ENCODE data around the gene TMEM42.
"Not testable (repeated sequence)": the region's sequence is repeated elsewhere in the genome, so short reads cannot be mapped to it uniquely, and the experiment has no call there.

Gene TMEM42

DNA sequence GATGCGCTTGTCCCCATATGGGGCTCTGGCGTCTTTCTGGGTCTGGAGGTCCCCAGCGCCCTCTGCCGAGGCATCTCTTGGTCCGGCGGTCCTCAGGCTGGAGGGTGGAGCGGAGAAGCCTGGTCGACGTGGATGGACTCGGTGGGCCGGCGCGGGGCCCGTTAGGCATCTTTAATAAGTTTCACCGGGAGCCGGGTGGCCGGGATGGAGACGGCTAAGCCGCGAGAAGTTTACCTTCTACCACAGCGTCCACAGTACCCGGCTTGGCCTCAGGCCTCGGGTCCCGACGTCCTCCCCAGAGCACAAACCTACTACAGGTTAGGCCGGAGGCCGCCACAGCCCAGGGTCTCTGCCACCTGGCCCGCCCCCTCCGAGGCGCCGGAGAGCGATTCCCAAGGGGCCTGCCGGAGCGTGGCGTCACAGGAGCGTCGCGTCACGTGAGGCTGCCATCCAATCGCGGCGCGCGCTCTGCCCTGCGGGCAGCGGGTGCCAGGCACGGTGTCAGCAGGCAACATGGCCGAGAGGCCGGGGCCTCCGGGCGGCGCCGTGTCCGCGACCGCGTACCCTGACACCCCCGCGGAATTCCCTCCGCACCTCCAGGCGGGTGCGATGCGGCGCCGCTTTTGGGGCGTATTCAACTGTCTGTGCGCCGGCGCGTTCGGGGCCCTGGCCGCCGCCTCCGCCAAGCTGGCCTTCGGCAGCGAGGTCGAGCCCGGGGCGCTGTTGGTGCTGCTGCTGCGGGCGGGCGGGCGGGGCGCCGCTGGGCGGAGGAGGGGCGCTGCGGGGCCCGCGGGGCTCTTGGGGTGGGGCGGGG is at the start of gene TMEM42:
TSS of gene TMEM42 (plus strand) at position 501 of the 814 bp plus-strand sequence. CDS start at position 514, 13 bp downstream.
- DNase-seq = peak; percentile 94

DNA sequence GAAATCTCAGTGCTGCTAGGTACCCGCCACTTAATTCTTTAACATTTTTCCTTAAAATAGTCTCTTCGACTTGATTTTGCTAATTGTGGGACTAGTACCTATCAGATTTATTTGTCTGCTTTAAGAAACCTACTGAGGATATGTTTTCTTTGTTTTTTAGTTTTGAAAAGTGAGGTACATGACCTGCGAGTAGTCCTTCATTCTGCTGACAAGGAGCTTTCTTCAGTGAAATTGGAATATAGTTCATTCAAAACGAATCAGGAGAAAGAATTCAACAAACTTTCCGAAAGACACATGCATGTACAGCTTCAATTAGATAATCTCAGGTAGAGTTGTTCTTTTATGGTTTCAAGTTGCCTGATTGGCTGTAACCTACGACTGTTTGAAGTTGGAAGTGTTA is 47.0 kb upstream of the TMEM42 start:
- no peak for DNase-seq

GRCh38 chr3:44816334-44816733 is 45.4 kb upstream of the TMEM42 start:
- not testable (repeated sequence) for DNase-seq

DNA sequence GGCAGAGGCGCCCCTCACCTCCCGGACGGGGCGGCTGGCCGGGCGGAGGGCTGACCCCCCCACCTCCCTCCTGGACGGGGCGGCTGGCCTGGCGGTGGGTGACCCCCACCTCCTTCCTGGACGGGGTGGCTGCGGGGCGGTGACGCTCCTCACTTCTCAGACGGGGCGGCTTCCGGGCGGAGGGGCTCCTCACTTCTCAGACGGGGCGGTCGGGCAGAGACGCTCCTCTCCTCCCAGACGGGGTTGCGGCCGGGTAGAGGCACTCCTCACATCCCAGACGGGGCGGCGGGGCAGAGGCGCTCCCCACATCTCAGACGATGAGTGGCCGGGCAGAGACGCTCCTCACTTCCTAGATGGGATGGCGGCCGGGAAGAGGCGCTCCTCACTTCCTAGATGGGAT is 40.5 kb upstream of the TMEM42 start:
- not testable (repeated sequence) for DNase-seq

GRCh38 chr3:44825264-44825925 is 36.3 kb upstream of the TMEM42 start:
- DNase-seq = no peak

- DNase-seq = no peak
Observed at GRCh38 chr3:44827196-44827595, 34.5 kb upstream of the TMEM42 start.

DNA sequence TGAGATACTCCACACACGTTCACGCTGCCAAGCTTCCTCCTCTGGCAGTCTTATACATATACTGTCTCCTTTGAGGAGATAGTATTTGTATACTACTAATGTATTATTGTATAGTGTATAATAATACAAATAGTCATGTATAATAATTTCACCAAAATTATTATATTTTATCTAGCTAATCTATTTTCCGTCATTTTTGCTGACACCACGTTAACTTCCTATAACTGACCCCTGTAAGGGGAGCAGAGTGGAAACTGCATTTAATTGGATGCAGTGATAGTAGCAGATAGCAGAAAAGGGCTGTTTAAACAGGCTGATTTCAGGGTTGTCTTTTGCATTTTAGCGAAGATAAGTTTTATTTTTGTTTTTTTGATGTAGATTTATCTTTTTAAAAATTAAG is 30.5 kb upstream of the TMEM42 start:
- DNase-seq = no peak

GRCh38 chr3:44832032-44832431 is 29.7 kb upstream of the TMEM42 start:
- no peak for DNase-seq

GRCh38 chr3:44832965-44833364 is 28.7 kb upstream of the TMEM42 start:
- no peak for DNase-seq

DNA sequence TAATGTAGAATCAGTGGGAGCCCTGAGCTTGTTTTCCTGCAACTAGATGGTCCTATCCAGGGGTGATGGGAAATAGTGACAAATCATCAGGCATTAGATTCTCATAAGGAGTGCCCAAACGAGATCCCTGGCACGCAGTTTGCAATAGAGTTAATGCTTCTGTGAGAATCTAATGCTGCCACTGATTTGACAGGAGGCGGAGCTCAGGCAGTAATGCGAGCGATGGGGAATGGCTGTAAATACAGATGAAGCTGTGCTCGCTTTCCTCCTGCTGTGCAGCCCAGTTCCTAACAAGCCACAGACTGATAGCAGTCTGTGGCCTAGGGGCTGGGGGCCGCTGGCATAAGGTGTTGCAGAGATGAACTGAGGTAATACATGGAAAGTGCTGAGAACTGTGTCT is 28.3 kb upstream of the TMEM42 start:
- no peak for DNase-seq

- no peak for DNase-seq
Observed at GRCh38 chr3:44835684-44836083, 26.0 kb upstream of the TMEM42 start.

DNA sequence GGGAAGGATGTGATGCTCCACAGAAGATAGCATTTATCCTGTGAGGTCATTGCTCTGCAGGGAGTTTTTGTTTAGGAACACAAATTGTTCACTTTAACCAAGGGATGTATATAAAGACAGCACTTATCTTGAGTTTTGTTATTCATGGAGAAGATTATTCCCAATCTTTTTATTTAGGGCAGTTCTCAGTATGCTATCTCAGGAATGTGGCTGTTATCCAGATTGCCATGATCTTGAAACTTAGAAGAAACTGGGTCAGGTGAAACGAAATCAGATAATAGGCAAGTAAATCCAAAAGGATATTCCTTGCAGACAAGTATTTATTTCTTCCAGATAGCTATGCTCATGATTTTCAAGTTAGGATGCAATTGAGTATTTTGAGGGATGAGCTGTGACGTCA is 19.3 kb upstream of the TMEM42 start:
- no peak for DNase-seq

DNA sequence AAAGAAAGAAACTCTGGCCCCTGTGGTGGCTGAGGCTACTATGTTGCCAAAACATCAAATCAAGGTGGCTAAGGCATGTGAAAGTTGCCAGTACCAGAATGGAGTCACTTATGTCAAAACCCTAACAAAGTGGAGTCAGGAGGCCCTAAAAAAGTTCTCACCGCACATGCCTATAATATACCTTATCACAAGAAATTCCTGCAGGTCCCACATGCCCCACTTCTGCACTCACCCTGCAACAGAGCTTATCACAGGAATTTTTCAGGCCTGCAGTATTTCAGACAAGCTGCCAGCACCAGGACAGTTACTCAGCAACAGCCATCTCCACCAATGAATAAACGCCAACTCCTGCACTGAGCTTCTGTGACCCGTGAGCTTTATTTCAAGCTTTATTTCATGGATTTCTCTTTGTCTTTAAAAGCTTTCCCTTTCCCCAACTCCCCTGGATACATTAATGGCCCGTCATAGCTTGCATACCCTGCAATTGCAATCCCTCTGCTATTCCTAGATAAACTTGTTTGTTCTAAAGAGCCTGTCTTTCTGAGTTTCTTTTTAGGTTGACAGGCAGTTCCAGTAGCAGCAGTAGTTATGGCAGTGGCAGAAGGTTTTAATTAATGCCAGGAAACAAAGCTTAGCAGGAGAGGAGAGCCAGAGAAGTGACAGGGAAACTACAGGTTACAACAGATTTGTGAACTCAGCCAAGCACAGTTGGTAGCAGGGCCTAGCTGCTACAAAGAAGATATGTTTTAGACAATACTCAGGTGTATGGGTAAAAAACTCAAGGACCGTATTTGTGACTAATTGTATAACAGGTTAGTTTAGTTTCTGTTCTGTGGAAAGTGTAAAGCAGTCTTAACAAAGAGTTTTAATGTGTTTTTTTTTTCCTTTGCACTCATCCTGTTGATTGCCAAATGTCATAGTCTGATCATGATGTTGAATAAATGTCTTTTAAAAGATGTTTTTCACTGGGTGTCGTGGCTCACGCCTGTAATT is 15.9 kb upstream of the TMEM42 start:
- no peak for DNase-seq

GRCh38 chr3:44848634-44849033 is 13.1 kb upstream of the TMEM42 start:
- DNase-seq = no peak

DNA sequence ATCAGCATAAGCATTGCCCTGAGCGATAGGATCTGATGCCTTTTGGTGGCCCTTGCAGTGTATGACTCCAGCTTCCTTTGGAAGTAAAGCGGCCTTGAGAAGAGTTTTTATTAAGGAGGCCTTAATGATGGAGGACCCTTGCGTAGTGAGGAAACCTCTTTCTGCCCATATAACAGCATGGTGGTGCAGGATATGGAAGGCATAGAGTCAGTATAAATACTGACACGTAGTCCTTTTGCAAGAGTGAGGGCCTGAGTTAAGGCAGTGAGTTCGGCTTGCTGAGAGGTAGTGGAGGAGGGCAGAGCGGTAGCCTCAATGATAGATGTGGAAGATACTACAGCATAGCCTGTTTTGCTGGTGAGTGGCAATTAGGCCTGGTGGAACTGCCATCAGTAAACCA is 5.0 kb upstream of the TMEM42 start:
- DNase-seq = not testable (repeated sequence)

DNA sequence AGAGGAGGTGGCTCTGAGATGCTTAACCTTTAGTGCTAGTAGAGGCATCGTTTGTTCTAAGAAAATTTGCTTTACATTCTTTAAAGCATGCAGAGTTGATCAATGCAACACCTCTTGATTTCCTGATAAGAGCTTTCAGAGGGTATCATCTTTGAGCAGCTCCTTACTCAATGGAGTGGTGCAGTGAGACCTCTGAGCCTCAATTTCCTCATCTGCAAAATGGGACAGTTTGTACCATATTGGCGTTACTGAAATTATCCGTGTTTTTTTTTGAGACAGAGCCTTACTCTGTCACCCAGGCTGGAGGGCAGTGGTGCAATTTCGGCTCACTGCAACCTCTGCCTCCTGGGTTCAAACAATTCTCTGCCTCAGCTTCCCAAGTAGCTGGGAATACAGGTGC is 1.6 kb upstream of the TMEM42 start:
- no peak for DNase-seq

DNA sequence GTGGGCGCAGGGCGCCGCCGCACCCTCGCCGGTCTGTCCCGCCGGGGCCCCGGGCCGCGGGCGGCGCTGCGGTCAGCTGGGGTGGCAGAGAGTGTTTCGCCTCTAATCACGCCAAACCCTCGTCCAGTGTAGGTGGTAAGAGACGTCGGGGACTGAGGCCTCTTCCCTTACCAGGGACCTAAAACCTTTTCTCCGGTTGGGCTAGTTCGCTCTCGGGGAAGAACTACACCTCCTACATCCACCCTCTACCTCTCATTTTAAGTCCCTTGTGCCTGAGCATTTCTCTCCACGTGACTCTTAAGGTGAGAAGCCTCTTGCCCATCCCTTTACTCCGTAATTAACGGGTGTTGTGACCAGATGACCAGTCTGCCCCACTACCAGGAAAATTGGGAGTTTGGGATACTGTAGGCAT is 520 bp downstream of the TMEM42 start:
- DNase-seq = peak; percentile 35

GRCh38 chr3:44865272-44866035 is 3.7 kb downstream of the TMEM42 start:
- peak; percentile 14 for DNase-seq

- DNase-seq = no peak
Observed at GRCh38 chr3:44867421-44868111, 5.9 kb downstream of the TMEM42 start.

- no peak for DNase-seq
Observed at GRCh38 chr3:44870375-44871061, 8.8 kb downstream of the TMEM42 start.

DNA sequence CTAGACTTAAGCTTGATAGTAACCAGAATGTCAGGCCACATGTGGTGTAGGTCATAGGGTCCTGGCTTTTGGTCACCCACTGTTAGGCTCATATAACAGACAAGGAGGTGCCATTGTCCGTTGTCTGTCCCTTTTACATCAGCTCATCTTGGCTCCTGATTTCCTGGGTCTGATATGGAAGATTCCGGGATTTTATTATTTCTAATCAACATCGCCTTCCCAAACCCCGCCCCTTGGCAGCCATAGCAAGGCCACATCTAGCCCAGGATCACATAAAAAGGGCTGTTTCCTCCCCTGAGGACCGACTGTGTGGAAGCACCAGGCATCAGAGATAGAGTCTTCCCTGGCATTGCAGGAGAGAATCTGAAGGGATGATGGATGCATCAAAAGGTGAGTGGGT is 12.6 kb downstream of the TMEM42 start, which contains the start of gene TGM4:
TSS of gene TGM4 (plus strand) at position 301 of the 400 bp plus-strand sequence. CDS start at position 372, 71 bp downstream.
- DNase-seq = no peak
